Liver (tissue), 9 donors: ENCODE results near the gene ZNF747. TPM values are rescaled to one million over a fixed set of nuclear protein-coding genes. Genes with fewer than 3 reads are reported as not detected.
"Not testable (repeated sequence)": the region's sequence is repeated elsewhere in the genome, so short reads cannot be mapped to it uniquely, and the experiment has no call there.

ENCODE experiments used
- DNase-seq: peaks from one replicate; pipeline ENCODE4 v3.0.0-alpha.2; 2017; ENCODE audit warnings: low spot score
- H3K27ac ChIP-seq, 2 donors: one replicate each; pipeline ENCODE4 v1.7.0; 2013; ENCODE audit warnings: inconsistent platforms in 2 of 2, low read length in 2 of 2, control low read depth in 1 of 2, low read depth in 1 of 2, mild to moderate bottlenecking in 1 of 2
- H3K27me3 ChIP-seq, 4 donors: one replicate each; pipeline versions ENCODE4 v1.6.1 to v1.7.0; 2013; ENCODE audit warnings: low read length in 3 of 4, inconsistent platforms in 1 of 4, mild to moderate bottlenecking in 1 of 4, moderate library complexity in 1 of 4; ENCODE audit not compliant: control insufficient read depth in 4 of 4, insufficient read depth in 4 of 4
- H3K36me3 ChIP-seq, 4 donors: one replicate each; pipeline versions ENCODE4 v1.6.1 to v1.7.0; 2013; ENCODE audit warnings: low read length in 3 of 4, mild to moderate bottlenecking in 3 of 4, low read depth in 1 of 4, moderate library complexity in 1 of 4; ENCODE audit not compliant: control insufficient read depth in 4 of 4, insufficient read depth in 3 of 4
- H3K4me1 ChIP-seq, 4 donors: one replicate each; pipeline versions ENCODE4 v1.6.1 to v1.7.0; 2013; ENCODE audit warnings: low read length in 3 of 4, mild to moderate bottlenecking in 3 of 4, moderate library complexity in 1 of 4; ENCODE audit not compliant: control insufficient read depth in 4 of 4, insufficient read depth in 4 of 4
- H3K4me3 ChIP-seq, 3 donors: one replicate each; pipeline versions ENCODE4 v1.6.1 to v1.7.0; 2013; ENCODE audit warnings: low read length in 3 of 3, control low read depth in 1 of 3, low read depth in 1 of 3, mild to moderate bottlenecking in 1 of 3
- H3K9ac ChIP-seq, 2 donors: one replicate each; pipeline ENCODE4 v1.7.0; 2013; ENCODE audit warnings: low read length in 2 of 2, mild to moderate bottlenecking in 2 of 2, moderate library complexity in 2 of 2, control low read depth in 1 of 2, low read depth in 1 of 2
- H3K9me3 ChIP-seq, 4 donors: one replicate each; pipeline versions ENCODE4 v1.6.1 to v1.7.0; 2013; ENCODE audit warnings: low read length in 3 of 4; ENCODE audit not compliant: control insufficient read depth in 4 of 4
- ATF3 ChIP-seq: IDR thresholded peaks from 2 replicates; pipeline ENCODE4 v1.6.1; 2016; ENCODE audit warnings: antibody characterized with exemption
- CTCF ChIP-seq: fragments of 150-350 bp; IDR thresholded peaks from 2 replicates; pipeline ENCODE4 v1.5.1; 2017; ENCODE audit warnings: improper control_type of control experiment, low read depth, low read length; ENCODE audit not compliant: missing input control
- EGR1 ChIP-seq, 2 donors: IDR thresholded peaks; 2 replicates each; pipeline ENCODE4 v1.6.1; 2016 to 2018; ENCODE audit warnings: antibody characterized with exemption in 2 of 2, low read depth in 2 of 2
- FOXA1 ChIP-seq: IDR thresholded peaks from 2 replicates; pipeline ENCODE4 v1.6.1; 2016; ENCODE audit warnings: antibody characterized with exemption
- FOXA2 ChIP-seq: IDR thresholded peaks from 2 replicates; pipeline ENCODE4 v1.6.1; 2016; ENCODE audit warnings: antibody characterized with exemption
- GABPA ChIP-seq, 2 donors: IDR thresholded peaks in 1 of 2; conservative IDR thresholded peaks in 1 of 2; 2 replicates each; pipeline ENCODE4 v1.6.1; 2016; ENCODE audit warnings: antibody characterized with exemption in 2 of 2, mild to moderate bottlenecking in 1 of 2, moderate library complexity in 1 of 2
- HNF4A ChIP-seq, 2 donors: conservative IDR thresholded peaks; 2 replicates each; pipeline ENCODE4 v1.6.1; 2016; ENCODE audit warnings: antibody characterized with exemption in 2 of 2, mild to moderate bottlenecking in 2 of 2
- HNF4G ChIP-seq: IDR thresholded peaks from 2 replicates; pipeline ENCODE4 v1.6.1; 2016; ENCODE audit warnings: antibody characterized with exemption
- JUND ChIP-seq, 2 donors: IDR thresholded peaks; 2 replicates each; pipeline ENCODE4 v1.6.1; 2016; ENCODE audit warnings: antibody characterized with exemption in 2 of 2
- MAX ChIP-seq: IDR thresholded peaks from 2 replicates; pipeline ENCODE4 v1.6.1; 2016; ENCODE audit warnings: antibody characterized with exemption
- NR2F2 ChIP-seq: IDR thresholded peaks from 2 replicates; pipeline ENCODE4 v1.6.1; 2016; ENCODE audit warnings: antibody characterized with exemption
- RAD21 ChIP-seq, 2 donors: IDR thresholded peaks; 2 replicates each; pipeline ENCODE4 v1.6.1; 2016; ENCODE audit warnings: antibody characterized with exemption in 2 of 2, mild to moderate bottlenecking in 2 of 2
- RXRA ChIP-seq, 2 donors: IDR thresholded peaks; 2 replicates each; pipeline ENCODE4 v1.6.1; 2017 to 2018; ENCODE audit warnings: antibody characterized with exemption in 2 of 2, mild to moderate bottlenecking in 1 of 2
- SP1 ChIP-seq: IDR thresholded peaks from 2 replicates; pipeline ENCODE4 v1.6.1; 2018; ENCODE audit warnings: antibody characterized with exemption, mild to moderate bottlenecking
- TAF1 ChIP-seq: conservative IDR thresholded peaks from 2 replicates; pipeline ENCODE4 v1.6.1; 2016; ENCODE audit warnings: antibody characterized with exemption, mild to moderate bottlenecking
- YY1 ChIP-seq: IDR thresholded peaks from 2 replicates; pipeline ENCODE4 v1.6.1; 2016; ENCODE audit warnings: antibody characterized with exemption, mild to moderate bottlenecking
- ZBTB33 ChIP-seq: IDR thresholded peaks from 2 replicates; pipeline ENCODE4 v1.6.1; 2016; ENCODE audit warnings: antibody characterized with exemption
- WGBS: extraction: QIAGEN DNeasy Blood & Tissue Kit; methylation state at CpG from one replicate; pipeline ENCODE4 v1.1.7; 2013; 5-methylcytosine and 5-hydroxymethylcytosine counted together
- polyA plus RNA-seq, 2 donors: library from polyadenylated mRNA; stranded (reverse) in 1 of 2; unstranded in 1 of 2; fragments of 200-250 nt in 1 of 2; fragments of >200 nt in 1 of 2; fragmentation: Nextera tagmentation in 1 of 2; extraction: Ambion mirVana in 1 of 2; gene quantifications; one replicate each; pipeline versions ENCODE4 v1.2.1 to v1.2.3, GENCODE V29; 2013 to 2015
- total RNA-seq, 2 donors: library from RNA; depleted of rRNA; stranded (reverse); fragments of >200 nt; gene quantifications; one replicate each; pipeline ENCODE4 v1.2.3, GENCODE V29; 2014
- donor health status: healthy.
- donor health status: healthy.
- donor health status: healthy.
- donor health status: healthy.
- donor health status: healthy.

Gene ZNF747
- total and polyA plus RNA-seq, 4 donors, result 3.8 to 10.5 (median 6.5) TPM

- TF ChIP-seq CTCF (no peak), JUND (IDR thresholded peaks at IDR 0.05) (no peak), FOXA2 (no peak)
Observed at GRCh38 chr16:30525844-30526136, 8.9 kb downstream of the ZNF747 start (continued).

- H3K9me3 ChIP-seq, result no peaks in the 10 kb centered on the region
- no peaks in the 10 kb centered on the region for H3K36me3 ChIP-seq
- TF ChIP-seq FOXA2 (no peak), FOXA1 (no peak)
- H3K4me3 ChIP-seq, result no peak overlapping the region
- no peak overlapping the region for H3K27ac ChIP-seq
- WGBS, result 97% methylated on average over 60 of the region's 60 CpGs
- H3K4me1 ChIP-seq, result peaks cover 4 to 45% (median 32%) of the 10 kb centered on the region in 4 donors
- no peak for DNase-seq
- no peak overlapping the region for H3K9ac ChIP-seq
- no peaks in the 10 kb centered on the region for H3K27me3 ChIP-seq
Observed at GRCh38 chr16:30524575-30525568, 9.8 kb downstream of the ZNF747 start.

GRCh38 chr16:30523768-30524574, 10.7 kb downstream of the ZNF747 start:
- 79% methylated on average over 26 of the region's 26 CpGs for WGBS
- H3K27ac ChIP-seq, result no peak overlapping the region
- H3K4me3 ChIP-seq, result no peak overlapping the region
- no peak overlapping the region for H3K9ac ChIP-seq
- no peaks in the 10 kb centered on the region for H3K9me3 ChIP-seq
- TF ChIP-seq SP1 (no peak), MAX (no peak), HNF4G (no peak), TAF1 (no peak), JUND (IDR thresholded peaks at IDR 0.05) (no peak), RXRA (IDR thresholded peaks at IDR 0.05) (no peak), FOXA2 (no peak), FOXA1 (no peak), GABPA (IDR thresholded peaks at IDR 0.05 in 1 of 2, conservative IDR thresholded peaks at IDR 0.05 in 1 of 2) (no peak), ZBTB33 (no peak), CTCF (no peak), YY1 (no peak), RAD21 (IDR thresholded peaks at IDR 0.05) (no peak), EGR1 (IDR thresholded peaks at IDR 0.05; ENCODE audit: low read depth in 2 of 2) (no peak), NR2F2 (no peak), HNF4A (conservative IDR thresholded peaks at IDR 0.05) (no peak), ATF3 (no peak)
- peaks cover 4 to 40% (median 30%) of the 10 kb centered on the region in 4 donors for H3K4me1 ChIP-seq
- no peaks in the 10 kb centered on the region for H3K27me3 ChIP-seq
- no peaks in the 10 kb centered on the region for H3K36me3 ChIP-seq
- no peak for DNase-seq

GRCh38 chr16:30522702-30523463, 11.8 kb downstream of the ZNF747 start:
- H3K4me1 ChIP-seq, result peaks cover 4 to 38% (median 25%) of the 10 kb centered on the region in 4 donors
- H3K36me3 ChIP-seq, DNase-seq, H3K4me3 ChIP-seq, H3K9me3 ChIP-seq, H3K9ac ChIP-seq, H3K27me3 ChIP-seq: not testable (repeated sequence)
- H3K27ac ChIP-seq, result peak overlapping the region; percentile 86 to 89
- 88% methylated on average over 12 of the region's 12 CpGs for WGBS
